AG04449 (cell line): ENCODE results near the gene GATA5.

ENCODE experiments used
- CTCF ChIA-PET: fragments of 350-600 bp; formaldehyde crosslinking; extraction: SDS; loops from one replicate; lab custom pipeline; 2021; ENCODE audit warnings: antibody characterized with exemption; lab: Yijun Ruan, JAX
- POLR2A ChIA-PET: fragments of 400-600, 350-600 bp; formaldehyde crosslinking; extraction: SDS; loops from one replicate; lab custom pipeline; 2020; ENCODE audit warnings: antibody characterized with exemption, inconsistent platforms; lab: Yijun Ruan, JAX
- DNase-seq: peaks from one replicate; pipeline ENCODE4 v3.0.0-alpha.2; 2010; ENCODE audit warnings: low read depth, low spot score
- H3K4me3 ChIP-seq: 2 replicates; pipeline ENCODE4 v1.5.1; 2011; ENCODE audit warnings: low read depth, mild to moderate bottlenecking, control low read depth, low read length
- TF ChIP-seq, protein P1 (sequence below): IDR thresholded peaks from one replicate; pipeline ENCODE4 v1.5.1; 2011; ENCODE audit warnings: mild to moderate bottlenecking, moderate library complexity, low read length, control low read depth, inconsistent platforms; ENCODE audit not compliant: insufficient read depth; ENCODE audit errors: missing control alignments

Gene GATA5

DNA sequence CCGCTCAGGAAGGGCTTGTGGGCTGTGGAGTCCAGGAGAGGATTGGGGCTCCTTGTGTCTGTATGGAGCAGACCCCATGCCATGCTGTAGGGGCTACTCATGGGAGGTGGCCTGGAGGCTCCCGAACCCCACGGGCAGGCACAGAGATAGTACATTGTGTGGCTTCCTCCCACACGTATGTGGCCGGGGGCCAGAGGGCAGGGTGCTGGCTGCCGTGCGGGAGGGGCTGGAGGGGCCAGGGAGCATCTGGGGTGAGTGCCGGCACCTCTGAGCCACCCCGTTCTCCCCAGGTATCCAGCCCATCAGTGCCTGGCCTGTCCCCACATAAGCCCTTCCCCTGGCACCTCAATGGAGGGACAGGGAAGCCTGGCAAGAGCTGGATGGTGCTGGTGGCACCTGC is 56.0 kb downstream of the GATA5 start:
- DNase-seq: no peak
- TF ChIP-seq, protein P1, sequence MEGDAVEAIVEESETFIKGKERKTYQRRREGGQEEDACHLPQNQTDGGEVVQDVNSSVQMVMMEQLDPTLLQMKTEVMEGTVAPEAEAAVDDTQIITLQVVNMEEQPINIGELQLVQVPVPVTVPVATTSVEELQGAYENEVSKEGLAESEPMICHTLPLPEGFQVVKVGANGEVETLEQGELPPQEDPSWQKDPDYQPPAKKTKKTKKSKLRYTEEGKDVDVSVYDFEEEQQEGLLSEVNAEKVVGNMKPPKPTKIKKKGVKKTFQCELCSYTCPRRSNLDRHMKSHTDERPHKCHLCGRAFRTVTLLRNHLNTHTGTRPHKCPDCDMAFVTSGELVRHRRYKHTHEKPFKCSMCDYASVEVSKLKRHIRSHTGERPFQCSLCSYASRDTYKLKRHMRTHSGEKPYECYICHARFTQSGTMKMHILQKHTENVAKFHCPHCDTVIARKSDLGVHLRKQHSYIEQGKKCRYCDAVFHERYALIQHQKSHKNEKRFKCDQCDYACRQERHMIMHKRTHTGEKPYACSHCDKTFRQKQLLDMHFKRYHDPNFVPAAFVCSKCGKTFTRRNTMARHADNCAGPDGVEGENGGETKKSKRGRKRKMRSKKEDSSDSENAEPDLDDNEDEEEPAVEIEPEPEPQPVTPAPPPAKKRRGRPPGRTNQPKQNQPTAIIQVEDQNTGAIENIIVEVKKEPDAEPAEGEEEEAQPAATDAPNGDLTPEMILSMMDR: no peak
- CTCF ChIA-PET: no interaction called here
- POLR2A ChIA-PET: no interaction called here
- H3K4me3 ChIP-seq: no peak overlapping the region

DNA sequence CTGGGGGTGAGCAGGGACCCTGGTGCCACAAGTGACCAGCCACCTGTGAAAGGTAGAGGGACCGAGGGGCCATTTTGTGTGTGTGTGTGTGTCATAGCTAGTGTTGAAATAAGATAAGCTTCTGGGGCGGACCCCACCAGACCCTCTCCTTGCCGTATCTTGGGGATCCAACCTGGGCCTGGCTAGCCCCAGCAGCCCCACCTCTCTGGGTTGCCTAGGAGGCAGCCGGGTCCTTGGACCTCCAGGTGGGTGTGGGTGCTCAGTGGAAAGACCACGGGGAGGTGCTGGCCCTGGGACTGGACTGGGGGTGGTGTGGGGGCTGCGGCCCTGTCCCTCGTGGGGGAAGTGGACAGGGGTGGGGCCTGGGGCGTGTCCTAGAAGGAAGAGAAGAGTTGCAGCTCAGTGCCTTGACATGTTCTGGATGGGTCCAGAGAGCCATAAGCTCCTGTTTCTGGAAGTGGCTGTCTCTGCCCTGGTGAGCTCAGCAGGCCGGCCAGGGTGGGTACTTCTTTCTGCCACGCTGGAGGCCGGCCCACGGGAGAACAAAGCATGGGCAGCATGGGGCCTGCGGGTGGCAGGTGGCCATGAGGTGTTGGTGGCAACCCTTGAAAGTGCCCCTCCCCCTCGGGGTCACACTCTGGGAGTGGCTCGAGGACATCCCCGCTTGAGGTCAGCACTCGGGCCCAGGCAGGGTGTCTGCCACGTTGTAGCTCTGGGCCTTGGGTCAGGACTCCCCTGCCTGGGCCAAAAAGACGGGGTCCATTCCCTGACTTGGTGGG is 56.9 kb downstream of the GATA5 start:
- ChIA-PET POLR2A (no interaction called here), CTCF (no interaction called here)
- no peak for DNase-seq
- TF ChIP-seq, protein P1: no peak
- H3K4me3 ChIP-seq: no peak overlapping the region

DNA sequence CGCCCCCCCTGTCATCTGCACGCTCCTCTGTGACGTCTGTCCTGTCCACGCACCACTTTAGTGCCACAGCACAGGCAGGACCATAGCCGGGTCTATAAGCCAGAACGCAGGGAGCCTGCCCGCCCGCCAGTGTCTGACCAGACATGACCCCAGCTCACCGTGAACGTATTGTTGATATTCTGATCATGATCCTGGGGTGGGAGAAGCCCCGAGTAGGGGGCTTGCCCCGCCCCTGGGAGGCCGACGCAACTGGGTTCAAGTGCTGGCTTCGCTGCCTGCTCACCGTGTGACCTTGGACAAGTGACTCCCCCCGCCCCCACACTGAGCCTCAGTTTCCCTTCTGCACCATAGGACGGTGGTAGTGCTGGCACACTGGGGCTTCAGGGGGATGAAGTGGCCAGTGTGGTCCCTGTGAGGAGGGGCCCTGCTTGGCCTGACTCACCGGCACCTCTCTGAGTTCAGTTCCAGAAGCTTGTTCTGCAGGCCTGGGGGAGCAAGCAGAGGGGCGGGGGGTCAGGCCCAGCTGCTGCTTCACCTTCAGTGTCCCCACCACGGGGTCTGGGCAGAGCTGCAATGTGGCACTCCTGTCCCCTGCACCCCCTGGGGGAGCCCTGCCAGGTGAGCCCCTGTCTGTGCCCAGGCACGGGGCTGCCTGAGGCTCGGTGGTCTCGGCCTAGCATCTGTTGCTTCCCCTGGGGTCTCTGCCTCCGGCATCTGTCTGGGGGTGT is 57.6 kb downstream of the GATA5 start:
- DNase-seq: no peak
- CTCF ChIA-PET: no interaction called here
- TF ChIP-seq, protein P1: no peak
- no peak overlapping the region for H3K4me3 ChIP-seq
- POLR2A ChIA-PET: no interaction called here

DNA sequence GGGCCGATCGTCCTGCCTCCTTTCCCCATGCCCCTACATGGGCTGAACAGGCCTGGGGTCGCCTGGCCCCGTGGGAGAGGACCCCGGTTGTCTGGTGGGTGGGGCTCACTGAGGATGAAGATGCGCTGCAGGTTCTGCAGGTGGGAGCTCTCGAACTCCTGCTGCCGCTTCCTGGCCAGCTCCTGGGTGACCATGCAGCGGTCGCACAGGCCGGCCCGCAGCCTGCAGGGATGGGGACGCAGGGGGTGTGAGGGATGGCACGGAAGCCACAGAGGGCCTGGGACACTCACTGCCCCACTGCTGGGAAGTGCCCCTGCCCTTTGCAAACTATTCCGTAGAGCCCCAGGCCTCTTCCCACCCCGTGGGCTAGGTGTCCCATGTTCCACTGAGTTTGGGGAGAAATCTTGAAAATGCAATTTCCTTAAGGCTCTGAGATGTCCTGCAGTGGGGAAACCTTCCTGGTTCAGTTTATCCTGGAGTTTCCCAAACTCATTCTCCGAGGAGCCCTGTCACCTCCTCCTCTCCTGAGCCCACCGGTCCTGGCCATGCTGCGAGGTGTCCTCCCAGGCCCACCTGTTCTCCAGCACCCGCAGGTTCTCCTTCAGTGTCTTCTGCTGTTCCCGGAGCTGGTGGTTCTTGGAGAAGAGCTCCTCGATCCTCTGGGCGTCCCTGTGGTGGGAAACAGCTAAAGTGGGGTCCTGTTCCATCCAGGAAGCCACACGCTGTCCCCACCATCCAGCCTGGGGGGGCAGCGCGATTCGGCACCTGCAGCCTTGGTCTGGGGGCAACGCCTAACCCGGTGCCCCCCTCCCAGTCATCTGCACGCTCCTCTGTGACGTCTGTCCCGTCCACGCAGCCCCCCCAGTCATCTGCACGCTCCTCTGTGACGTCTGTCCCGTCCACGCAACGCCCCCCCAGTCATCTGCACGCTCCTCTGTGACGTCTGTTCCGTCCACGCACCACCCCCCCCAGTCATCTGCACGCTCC is 58.9 kb downstream of the GATA5 start:
- POLR2A ChIA-PET: no interaction called here
- CTCF ChIA-PET: no interaction called here
- no peak overlapping the region for H3K4me3 ChIP-seq
- DNase-seq: no peak
- TF ChIP-seq, protein P1: no peak

DNA sequence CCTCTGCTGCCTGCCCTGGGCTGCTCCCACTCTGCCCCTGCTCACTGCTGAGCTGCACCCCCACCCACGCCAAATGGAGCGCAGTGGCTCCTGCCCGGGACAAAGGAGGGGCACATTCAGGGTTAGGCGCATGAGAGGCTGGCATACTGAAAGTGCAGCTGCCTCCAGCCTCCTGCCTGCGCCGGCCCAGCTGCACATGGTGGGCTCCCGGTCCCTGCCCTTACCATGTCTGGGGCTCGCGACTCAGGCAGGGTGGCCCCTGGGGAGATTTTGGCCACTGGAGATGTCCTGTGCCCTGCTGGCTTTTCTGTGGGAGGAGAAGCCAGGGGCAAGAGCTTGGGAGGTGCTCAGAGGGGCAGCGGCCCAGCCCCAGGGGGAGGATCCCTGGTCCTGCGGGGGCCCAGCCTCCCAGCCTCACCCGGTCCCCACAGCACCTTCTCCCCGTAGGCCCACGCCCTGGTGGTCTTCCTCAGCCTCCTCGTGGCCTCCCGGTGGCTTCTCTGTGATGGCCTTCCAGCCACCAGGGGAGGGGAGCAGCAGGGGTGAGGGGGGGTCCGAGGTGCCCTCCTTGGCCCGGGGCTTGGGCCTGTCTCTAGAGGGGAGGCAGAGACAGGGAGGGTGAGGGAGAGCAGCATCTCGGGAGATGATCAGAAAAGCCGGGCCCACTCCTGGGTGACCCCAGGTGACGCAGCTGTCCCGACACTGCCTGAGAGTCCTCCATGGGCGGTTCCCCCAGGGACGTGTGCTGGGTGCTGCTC is 60.3 kb downstream of the GATA5 start:
- ChIA-PET POLR2A (no interaction called here), CTCF (no interaction called here)
- TF ChIP-seq, protein P1: no peak
- no peak overlapping the region for H3K4me3 ChIP-seq
- DNase-seq: no peak
